SIG-M5 treated with dmso at 0.1 percent for 504 hours (cell line): ENCODE measurements around the gene MOK.
"Not testable (repeated sequence)": the region's sequence is repeated elsewhere in the genome, so short reads cannot be mapped to it uniquely, and the experiment has no call there.

ENCODE experiments used
- DNase-seq: peaks from one replicate; lab custom pipeline; 2025; ENCODE audit not compliant: unreplicated experiment; lab: John Stamatoyannopoulos, UW

MOK gene

GRCh38 chr14:102304611-102305506 lies at the start of gene MOK:
Gene MOK, minus strand, starts transcription at chr14:102305164. Its CDS starts 196 bp downstream, at chr14:102304968.
- peak; percentile 95 for DNase-seq

- DNase-seq: no peak
Observed at GRCh38 chr14:102353126-102353619, 48.2 kb upstream of the MOK start.

- DNase-seq: no peak
Observed at GRCh38 chr14:102352213-102352612, 47.2 kb upstream of the MOK start.

- DNase-seq: not testable (repeated sequence)
Observed at GRCh38 chr14:102351593-102351992, 46.6 kb upstream of the MOK start.

- DNase-seq: no peak
Observed at GRCh38 chr14:102351023-102351422, 46.1 kb upstream of the MOK start.

- DNase-seq: no peak
Observed at GRCh38 chr14:102348376-102348775, 43.4 kb upstream of the MOK start.

GRCh38 chr14:102346645-102347044 lies 41.7 kb upstream of the MOK start:
- DNase-seq: no peak

GRCh38 chr14:102345232-102345631 lies 40.3 kb upstream of the MOK start:
- no peak for DNase-seq

GRCh38 chr14:102344485-102344884 lies 39.5 kb upstream of the MOK start:
- no peak for DNase-seq

- DNase-seq: no peak
Observed at GRCh38 chr14:102344084-102344483, 39.1 kb upstream of the MOK start.

- DNase-seq: no peak
Observed at GRCh38 chr14:102342238-102342637, 37.3 kb upstream of the MOK start.

- DNase-seq: no peak
Observed at GRCh38 chr14:102341566-102341965, 36.6 kb upstream of the MOK start.

GRCh38 chr14:102338724-102339123 lies 33.8 kb upstream of the MOK start:
- no peak for DNase-seq

- DNase-seq: no peak
Observed at GRCh38 chr14:102335163-102335562, 30.2 kb upstream of the MOK start.

GRCh38 chr14:102333795-102334705 lies 29.1 kb upstream of the MOK start:
- no peak for DNase-seq

- no peak for DNase-seq
Observed at GRCh38 chr14:102333390-102333789, 28.4 kb upstream of the MOK start.

GRCh38 chr14:102330806-102331205 lies 25.8 kb upstream of the MOK start:
- no peak for DNase-seq

GRCh38 chr14:102329381-102329780 lies 24.4 kb upstream of the MOK start:
- not testable (repeated sequence) for DNase-seq

- DNase-seq: no peak
Observed at GRCh38 chr14:102326583-102326982, 21.6 kb upstream of the MOK start.

- DNase-seq: no peak
Observed at GRCh38 chr14:102325791-102326345, 20.9 kb upstream of the MOK start.

GRCh38 chr14:102323102-102323501 lies 18.1 kb upstream of the MOK start:
- peak; percentile 75 for DNase-seq
